Esophagus squamous epithelium (tissue), 4 donors: Measurements from ENCODE around the gene STAMBPL1.

ENCODE experiments used
- CTCF ChIP-seq, 6 experiments: fragments of 450-650 bp in 4 of 6; fragments of 200-600 bp in 2 of 6; sonication (generic) in 2 of 6; IDR thresholded peaks; one replicate each; pipeline ENCODE4 v1.5.1; 2016 to 2019; ENCODE audit warnings: antibody characterized with exemption in 6 of 6, mild to moderate bottlenecking in 4 of 6, moderate library complexity in 4 of 6
- POLR2A ChIP-seq, 4 donors: fragments of 450-650 bp; IDR thresholded peaks; one replicate each; pipeline ENCODE4 v1.6.1; 2017; ENCODE audit warnings: antibody characterized with exemption in 4 of 4, mild to moderate bottlenecking in 4 of 4, moderate library complexity in 3 of 4

GRCh38 chr10:88833723-88834122 lies 46.3 kb upstream of the STAMBPL1 start:
- TF ChIP-seq CTCF (IDR thresholded peaks at IDR 0.05) = no peak
- TF ChIP-seq POLR2A (IDR thresholded peaks at IDR 0.05) = no peak
